Endometrial microvascular endothelial cells (primary cell): ENCODE results near the gene SIM1. TPM values are rescaled to one million over a fixed set of nuclear protein-coding genes. Genes with fewer than 3 reads are reported as not detected.

ENCODE experiments used
- in situ Hi-C: cut with HindIII; loops from 2 replicates; pipeline ENCODE4 v1.10.0; 2017; ENCODE audit warnings: low sequenced_read_pairs, low pct_unique_long_range_greater_than_20kb; ENCODE audit errors: inconsistent ontology term
- total RNA-seq: library from RNA; depleted of rRNA; stranded (reverse); fragments of >200 nt; gene quantifications from one replicate; pipeline ENCODE4 v1.2.3, GENCODE V29; 2015; ENCODE audit errors: inconsistent ontology term

The SIM1 gene
- total RNA-seq, 1 donor from 2014 or later: 0.19 TPM

DNA sequence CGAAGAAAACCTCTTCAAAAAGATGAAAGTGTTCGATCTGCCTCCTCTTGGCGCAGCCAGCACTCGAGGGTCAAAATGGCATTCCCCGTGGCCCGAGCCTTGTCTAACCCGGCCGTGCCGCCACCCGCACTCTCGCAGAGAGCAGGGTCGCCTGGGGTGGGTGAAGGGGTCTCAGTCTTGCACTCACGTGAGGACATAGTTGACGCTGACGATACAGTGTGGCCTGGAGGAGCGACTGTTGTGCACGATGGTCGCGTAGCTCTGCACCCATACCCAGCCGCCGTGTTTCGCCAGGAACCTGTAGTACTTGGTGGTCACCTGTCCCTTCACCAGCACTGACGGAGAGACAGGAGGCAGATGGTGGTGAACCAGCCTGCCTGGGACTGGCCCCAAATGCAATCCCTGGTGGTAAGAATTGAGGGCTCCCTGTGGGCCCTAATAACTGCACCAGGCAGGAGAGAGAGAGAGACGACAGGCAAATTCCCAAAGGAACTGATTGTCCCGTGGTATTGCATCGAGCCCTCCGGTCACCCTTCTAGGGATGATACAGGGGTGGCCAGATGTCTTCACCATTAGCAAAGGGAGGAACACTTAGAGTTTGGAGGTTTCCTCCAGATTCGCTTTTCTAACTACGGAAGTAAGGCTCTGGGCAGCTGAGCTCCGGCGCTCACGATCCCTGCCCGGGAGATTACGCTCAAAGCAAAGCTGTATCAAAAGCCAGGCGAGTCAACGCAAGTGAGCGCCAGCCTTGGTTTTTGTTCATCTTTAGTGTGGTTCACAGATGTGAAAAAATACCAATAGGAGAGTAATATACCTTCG, 17.4 kb downstream of the SIM1 start:
- in situ Hi-C loops: no loop called here

DNA sequence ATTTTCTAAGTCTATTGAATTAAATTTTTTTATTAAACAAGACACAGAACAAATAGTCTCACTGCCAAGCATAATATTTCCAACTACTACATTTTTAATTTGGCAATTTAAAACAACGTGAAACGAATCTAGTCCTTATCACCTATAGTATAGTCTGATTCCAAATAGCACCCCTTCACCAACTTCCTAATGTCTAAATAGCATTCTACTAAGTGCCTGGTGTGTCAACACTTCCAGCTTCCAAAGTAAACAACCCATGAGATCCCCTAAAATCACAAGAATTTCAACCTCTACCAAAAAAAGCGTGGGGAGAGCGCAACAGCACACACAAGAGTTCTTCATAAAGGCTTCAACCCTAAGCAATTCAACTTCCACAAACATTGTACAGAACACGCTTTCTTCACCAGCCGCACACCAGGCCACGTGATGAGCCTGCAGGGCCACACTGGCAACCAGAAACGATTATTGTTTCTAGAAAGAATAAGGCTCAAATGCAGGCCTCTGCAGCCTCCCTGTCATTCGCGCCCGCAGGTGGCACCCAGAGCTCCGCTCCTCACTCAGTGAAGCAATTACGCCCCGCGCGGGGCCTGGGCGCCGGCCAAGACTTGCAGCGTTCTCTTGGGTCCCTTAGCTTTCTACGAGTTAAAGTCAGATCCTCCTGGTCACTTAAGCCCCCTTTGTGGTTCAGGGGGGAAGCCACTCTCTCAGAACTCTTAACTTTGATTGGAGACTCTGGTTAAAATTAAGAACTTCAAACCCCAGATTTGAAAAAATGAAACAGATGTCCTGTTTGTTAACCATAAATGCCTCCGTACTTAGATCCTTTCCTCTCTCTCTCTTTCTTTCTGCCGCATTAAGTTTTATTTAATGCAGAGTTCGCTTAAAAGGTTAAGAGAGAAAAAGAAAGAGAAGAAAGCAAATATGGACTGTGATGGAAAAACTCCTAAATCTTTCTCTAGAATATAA, 18.3 kb downstream of the SIM1 start:
- in situ Hi-C loops: no loop called here

DNA sequence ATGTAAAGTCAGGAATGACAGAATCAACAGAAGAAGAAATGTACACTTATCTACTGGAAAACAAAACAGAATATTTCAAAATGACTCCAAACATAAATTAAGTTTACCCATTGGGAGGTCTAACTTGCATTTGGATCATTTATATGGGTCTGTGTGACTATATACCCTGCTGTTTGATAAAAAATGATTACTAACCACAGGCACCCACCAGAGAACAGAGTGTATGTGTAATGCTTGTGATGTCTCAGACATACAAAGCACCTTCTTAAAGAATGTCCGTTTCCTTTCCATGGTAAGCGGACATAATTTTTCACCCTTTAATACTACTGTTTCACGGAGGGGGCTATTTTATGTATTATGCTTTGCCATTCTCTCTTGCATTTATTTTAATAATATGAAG, 19.2 kb downstream of the SIM1 start:
- in situ Hi-C loops: no loop called here

DNA sequence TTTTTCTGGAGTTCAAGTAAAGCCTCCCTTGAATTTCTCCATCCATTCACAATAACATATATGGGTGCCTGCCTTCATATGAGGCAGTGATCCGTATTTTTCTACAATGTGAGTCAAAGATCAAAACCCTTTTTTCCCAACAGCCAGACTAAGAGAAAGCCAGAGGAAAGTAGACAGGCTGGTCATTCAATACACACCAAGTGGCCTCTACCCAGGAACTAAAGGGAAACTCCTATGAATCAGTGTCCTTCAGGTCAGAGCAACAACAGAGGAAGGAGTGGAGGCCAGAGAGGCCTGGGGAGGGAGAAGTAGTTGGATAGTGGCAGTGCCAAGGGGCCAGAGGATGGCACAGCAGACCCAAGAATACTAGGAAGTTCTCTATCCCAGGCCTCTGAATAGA, 23.8 kb downstream of the SIM1 start:
- in situ Hi-C loops: no loop called here

DNA sequence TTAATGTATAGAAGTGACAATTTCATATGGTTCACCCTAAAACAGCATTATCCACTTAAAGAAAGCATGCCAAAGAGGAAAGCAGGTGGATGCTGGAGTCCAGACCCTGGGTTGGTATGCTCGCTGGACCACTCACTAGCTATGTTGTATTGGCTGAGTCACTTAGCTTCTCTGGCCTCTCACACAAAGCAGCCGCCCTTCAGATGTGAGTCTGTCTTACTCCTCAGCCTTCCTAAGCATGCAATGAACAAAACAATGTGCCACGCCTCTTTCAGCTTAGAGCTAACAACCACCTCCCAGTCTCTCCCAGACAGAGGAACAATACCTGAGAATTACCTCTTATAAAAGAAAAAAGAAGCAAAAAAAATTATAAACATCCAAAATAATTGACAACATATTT, 29.4 kb downstream of the SIM1 start:
- in situ Hi-C loops: no loop called here

DNA sequence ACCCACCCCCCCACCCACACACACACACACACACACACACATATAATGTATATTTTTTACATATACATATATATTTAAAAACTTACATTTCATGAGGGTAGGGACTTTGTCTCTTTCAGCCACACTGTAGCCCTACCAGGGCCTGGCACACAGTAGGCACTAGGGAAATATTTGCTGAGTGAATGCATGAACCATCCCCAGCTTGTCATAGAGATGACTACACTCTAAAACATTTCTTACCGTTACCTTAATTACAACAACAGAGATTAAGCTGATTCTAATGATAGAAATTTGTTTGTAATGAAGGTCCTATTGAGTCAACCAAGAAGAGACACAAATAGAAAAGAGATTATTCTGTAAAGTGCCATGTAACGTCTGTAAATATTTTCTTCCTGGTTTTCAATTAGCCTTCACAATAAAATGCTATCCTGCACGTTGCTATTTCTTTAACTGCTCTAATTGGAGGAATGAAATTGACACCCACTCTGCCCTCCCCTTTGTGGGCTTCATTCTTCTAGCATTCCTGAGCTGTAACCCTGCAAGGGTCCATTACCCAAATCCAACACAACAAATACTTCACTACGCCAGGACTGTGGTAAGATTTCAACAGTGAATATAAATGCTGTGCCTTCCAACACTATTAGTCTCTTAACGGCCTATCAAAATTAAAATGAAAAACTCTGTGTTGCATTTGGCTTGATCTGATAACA, 30.8 kb downstream of the SIM1 start:
- in situ Hi-C loops: no loop called here

DNA sequence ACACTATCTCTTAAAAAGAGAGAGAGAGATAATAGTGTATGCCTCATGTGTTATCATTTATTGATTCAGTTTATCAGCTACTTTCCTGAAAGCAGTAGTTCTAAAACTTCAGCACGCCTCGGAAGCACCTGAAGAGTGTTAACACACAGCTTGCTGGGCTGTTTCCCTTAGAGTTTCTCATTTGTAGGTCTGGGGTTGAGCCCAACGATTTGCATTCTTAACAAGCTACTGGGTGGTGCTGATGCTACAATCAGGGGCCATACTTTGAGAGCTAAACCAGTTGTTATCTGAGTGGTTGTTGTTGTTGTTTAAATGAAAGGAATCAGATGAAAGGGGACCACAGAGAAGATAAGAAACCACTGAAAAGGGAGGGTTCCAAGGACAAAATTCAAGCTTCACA, 32.6 kb downstream of the SIM1 start:
- in situ Hi-C loops: no loop called here

DNA sequence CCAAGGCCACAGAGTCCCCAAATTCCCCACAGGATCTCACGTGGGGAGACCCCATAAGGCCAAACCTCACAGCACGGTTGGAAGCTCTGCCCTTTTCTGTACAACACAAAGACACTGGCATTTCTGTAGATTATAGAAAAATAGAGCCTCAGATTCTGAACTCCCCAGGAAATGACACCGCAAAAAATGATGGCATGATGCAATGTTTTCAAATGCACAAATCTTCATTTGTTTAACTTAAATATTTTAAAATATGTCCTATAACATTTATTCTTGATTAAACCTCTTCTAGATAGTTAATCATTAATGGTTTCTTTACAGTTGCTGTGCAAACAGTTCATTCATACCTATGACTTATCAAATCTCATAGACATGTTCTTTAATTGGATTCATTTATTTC, 33.8 kb downstream of the SIM1 start:
- in situ Hi-C loops: no loop called here

DNA sequence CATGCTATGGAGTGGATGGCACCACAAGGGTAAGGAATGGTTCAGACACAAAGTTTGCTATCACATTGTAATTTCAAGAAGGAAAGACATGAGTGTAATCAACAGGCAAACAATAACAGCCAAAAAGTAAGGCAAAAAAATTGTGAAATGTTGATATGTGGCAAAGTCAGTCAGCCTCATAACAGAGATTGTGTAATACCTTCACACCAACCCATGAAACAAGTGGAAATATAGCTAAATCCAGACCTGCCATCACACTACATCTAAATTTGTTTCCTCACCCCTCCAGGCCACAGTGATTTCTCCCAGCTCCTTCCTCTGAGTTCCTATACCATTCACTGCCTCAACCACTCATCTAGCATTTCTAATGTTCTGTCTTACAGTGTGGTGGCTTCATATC, 37.3 kb downstream of the SIM1 start:
- in situ Hi-C loops: no loop called here

DNA sequence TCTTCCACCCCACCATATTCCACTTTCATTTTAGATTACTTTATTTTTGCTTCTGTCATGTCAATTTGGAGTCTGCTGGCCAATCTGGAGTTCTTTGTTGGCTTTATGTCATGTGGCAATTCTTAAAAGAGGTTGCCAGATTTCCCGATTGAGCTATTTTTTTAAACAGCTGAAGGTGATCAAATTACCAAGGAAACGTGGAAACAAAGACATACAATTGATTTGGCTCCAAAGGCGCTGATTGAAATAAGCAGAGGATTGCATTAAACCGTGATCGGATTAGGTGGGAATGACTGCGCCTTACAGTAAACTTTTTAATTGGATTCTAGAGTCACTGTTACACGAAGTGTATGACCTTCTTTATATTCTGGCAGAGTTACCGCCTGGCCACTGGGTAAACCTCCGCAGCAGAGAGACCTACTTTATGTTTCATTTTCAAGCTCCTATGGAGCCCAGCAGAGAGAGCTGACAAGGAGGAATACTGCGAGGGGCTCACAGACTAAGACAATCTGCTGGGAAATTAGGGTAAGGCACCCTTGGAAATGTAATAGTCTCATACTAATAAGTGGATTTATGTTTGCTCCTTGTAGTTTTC, 37.9 kb downstream of the SIM1 start:
- in situ Hi-C loops: no loop called here

DNA sequence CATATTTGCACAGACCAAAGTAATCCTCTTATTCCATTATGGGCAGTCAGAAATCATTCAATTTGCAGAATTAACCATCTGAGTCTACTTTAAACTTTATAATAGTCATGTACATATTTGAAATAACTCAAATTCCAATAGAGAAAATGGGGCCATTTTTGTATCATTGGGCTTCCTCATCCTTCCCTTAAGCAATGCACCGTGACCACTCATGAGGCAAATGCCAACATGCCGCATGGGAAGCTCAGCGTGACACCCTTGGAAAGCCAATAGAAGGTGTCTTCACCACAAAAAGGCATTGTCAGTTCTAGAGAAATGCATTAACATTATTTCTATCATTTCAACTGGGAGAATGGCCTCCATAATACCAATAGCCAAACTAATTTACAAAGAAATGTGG, 38.5 kb downstream of the SIM1 start:
- in situ Hi-C loops: no loop called here

DNA sequence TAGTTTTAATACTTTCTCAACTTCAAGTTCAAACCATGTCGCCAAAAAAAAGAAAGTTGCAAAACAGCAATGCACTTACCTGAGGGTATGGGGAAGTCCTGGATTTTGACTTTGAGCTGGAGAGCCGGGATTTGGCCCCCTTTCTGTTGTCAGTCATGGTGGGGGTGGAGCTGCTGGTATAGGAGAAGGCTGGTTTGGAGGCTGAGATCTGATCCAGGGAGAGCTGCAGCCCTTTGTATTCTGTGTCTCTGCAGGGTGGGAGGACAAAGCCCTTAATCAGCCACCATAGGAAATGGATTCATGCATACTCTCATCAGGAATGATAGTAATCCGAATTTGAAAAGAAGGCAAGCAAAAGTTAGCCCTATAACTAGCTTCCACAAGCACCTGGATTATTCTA, 44.0 kb downstream of the SIM1 start:
- in situ Hi-C loops: no loop called here

DNA sequence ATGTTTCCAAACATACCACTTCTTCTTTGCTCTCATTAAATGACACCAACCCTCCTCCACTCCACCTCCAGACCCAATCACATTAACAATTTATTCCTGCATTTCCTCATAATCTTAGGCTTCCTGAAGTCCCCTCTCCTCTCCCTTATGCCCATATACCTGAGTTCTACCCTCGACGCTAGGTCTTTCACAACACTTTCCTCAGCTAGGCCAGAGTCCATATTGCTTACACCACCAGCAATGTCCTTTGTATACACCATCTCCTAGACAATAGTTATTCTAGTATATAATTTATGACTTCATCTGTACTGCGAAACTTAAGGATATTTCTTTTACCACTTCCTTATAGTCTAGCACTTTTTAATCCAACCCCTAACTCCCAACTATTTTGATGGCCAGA, 47.7 kb downstream of the SIM1 start:
- in situ Hi-C loops: no loop called here

DNA sequence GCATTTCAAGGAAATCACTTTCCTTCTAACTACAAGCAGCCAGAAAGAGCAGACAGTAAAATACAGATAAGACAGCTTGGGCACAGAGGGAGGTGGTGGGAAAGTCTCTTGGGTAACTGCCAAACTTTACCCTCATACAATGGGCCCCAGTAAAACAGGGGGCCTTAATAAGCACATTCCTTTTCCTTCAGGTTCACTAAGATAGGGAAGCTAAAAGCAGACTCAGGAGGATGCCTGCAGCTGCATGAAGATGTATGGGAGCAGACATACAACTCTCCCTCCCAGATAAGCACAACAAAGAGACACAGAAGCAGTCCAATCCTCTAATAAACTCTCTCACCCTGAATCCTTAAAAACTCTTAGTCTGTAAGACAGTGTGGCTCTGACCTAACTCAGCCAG, 49.0 kb downstream of the SIM1 start:
- in situ Hi-C loops: no loop called here

DNA sequence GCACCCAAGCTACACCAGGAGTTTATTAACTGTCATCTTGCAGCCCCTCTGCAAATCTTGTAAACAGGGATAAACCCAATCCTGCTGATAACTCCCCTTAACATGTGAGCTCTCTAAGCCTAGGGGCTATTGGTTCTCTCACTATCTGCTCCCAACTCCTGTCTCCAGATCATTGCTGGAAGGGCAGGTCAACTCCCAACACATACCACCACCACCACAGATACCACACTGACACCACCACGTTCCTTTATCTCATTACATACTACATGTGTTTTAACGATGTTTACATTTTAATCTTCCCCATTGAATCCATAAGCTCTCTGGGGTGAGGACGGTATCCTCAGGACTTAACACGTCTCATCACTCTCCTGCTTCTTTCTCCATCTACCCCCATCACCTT, 51.8 kb downstream of the SIM1 start:
- in situ Hi-C loops: no loop called here

DNA sequence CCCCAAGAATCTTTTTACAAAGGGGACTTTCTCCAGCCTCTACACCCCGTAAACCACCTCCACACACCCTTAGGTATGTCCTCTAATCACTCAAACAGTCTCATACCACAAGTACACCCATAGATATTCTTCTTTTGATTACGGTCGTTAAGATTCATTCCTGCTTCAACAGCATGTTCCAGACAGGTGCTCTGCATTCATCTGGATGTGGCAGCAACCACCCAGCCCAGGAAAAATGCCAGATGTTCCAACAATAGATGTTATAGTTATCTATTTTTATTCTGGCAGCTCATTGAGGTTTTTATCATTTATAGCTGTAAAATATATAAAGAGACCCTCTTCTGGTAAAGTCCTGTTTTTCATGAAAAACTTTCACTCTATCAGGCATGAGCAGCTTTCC, 60.7 kb downstream of the SIM1 start:
- in situ Hi-C loops: no loop called here

DNA sequence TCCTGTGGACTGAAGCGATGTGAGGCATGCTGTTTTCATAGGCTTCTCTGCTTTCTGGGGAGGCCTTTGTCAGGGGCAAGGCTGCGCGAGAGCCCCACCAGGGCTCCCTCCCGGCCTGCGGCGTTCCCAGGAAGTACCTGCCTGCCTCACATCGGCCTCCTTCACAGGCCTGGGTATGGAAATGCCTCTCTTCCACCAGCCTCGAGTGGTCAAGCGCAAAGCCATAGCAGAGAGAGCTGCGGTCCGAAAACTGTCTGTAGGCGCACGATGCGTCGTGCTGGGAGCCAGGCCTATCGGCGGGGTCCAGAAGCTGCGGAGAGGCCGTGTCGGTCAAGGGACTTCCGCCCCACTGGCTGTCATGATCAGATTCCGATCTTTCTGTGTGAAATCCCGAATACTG, 71.2 kb downstream of the SIM1 start:
- in situ Hi-C loops: loop anchor here (10.0 kb wide), 1 partner anchor 71 kb away; the partner anchor contains the start of gene SIM1

DNA sequence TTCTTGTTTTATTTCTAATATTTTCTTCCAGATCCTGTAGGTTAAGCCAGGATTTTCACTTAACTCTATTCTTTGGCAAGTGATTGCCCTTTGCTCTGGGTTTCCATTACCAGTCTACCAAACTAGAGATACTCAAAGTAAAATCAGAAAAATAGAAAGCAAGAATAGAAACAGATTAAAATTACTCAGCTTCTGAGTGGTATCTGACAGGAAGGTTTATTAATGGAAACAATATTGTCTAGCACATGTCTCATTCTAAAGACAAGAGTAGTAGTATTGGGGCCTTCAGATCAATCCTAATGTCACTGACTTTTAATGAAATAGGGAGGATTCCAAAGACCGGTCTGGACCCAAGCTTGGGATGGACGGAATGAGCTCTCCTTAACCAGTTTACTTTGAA, 72.3 kb downstream of the SIM1 start:
- in situ Hi-C loops: loop anchor here (10.0 kb wide), 1 partner anchor 72 kb away; the partner anchor contains the start of gene SIM1
